Activated T-cell treated with anti-CD3 and anti-CD28 coated beads, Interleukin-2, amount 50 U/mL, for 72 hours (primary cell): ENCODE data around the gene KLF7. TPM values are rescaled to one million over a fixed set of nuclear protein-coding genes. Genes with fewer than 3 reads are reported as not detected.
A peak's percentile ranks its signal among the peaks of the same experiment; 100 is the strongest.

Experiments used
- ATAC-seq, 2 donors: fragments of 150-1000 bp; cut with Tn5 transposase; replicated peaks in 1 of 2; 2 replicates each; pipeline ENCODE4 v1.10.0; 2021; ENCODE audit warnings: moderate library complexity in 2 of 2, mild to moderate bottlenecking in 1 of 2
- DNase-seq, 2 donors: peaks; one replicate each; pipeline ENCODE4 v3.0.0; 2021 to 2022; ENCODE audit warnings: mixed read lengths in 1 of 2
- H3K27ac Mint-ChIP-seq: one replicate; pipeline ENCODE4 v1.8.0; 2022; ENCODE audit warnings: mild to moderate bottlenecking, moderate library complexity, mixed read lengths
- H3K27me3 Mint-ChIP-seq: one replicate; pipeline ENCODE4 v1.8.0; 2022; ENCODE audit warnings: low read depth, mixed read lengths
- H3K36me3 Mint-ChIP-seq, 2 donors: one replicate each; pipeline ENCODE4 v1.8.0; 2022; ENCODE audit warnings: mixed read lengths in 2 of 2, mild to moderate bottlenecking in 1 of 2; ENCODE audit not compliant: insufficient read depth in 2 of 2
- H3K4me1 Mint-ChIP-seq: one replicate; pipeline ENCODE4 v1.8.0; 2022; ENCODE audit warnings: low read depth, mixed read lengths
- H3K4me3 Mint-ChIP-seq, 2 donors: one replicate each; pipeline ENCODE4 v1.8.0; 2022; ENCODE audit warnings: mild to moderate bottlenecking in 2 of 2, mixed read lengths in 2 of 2, moderate library complexity in 2 of 2
- H3K9me3 Mint-ChIP-seq, 2 donors: one replicate each; pipeline ENCODE4 v1.8.0; 2022; ENCODE audit warnings: mixed read lengths in 2 of 2
- total RNA-seq, 2 donors: library from RNA; stranded (reverse); gene quantifications; one replicate each; pipeline ENCODE4 v1.2.3, GENCODE V29; 2022

KLF7 gene
- total RNA-seq, 2 donors from 2014 or later: 31.2 to 43.4 TPM

GRCh38 chr2:207088276-207088675 is 77.5 kb downstream of the KLF7 start:
- Mint-ChIP-seq H3K9me3 (peaks cover 0 to 3% of the 10 kb centered on the region in 2 donors), H3K36me3 (peaks cover 1 to 3% of the 10 kb centered on the region in 2 donors), H3K27me3 (no peaks in the 10 kb centered on the region), H3K27ac (no peak overlapping the region), H3K4me1 (peaks cover 44% of the 10 kb centered on the region), H3K4me3 (no peak overlapping the region)
- DNase-seq (no peak), ATAC-seq (no peak)

DNA sequence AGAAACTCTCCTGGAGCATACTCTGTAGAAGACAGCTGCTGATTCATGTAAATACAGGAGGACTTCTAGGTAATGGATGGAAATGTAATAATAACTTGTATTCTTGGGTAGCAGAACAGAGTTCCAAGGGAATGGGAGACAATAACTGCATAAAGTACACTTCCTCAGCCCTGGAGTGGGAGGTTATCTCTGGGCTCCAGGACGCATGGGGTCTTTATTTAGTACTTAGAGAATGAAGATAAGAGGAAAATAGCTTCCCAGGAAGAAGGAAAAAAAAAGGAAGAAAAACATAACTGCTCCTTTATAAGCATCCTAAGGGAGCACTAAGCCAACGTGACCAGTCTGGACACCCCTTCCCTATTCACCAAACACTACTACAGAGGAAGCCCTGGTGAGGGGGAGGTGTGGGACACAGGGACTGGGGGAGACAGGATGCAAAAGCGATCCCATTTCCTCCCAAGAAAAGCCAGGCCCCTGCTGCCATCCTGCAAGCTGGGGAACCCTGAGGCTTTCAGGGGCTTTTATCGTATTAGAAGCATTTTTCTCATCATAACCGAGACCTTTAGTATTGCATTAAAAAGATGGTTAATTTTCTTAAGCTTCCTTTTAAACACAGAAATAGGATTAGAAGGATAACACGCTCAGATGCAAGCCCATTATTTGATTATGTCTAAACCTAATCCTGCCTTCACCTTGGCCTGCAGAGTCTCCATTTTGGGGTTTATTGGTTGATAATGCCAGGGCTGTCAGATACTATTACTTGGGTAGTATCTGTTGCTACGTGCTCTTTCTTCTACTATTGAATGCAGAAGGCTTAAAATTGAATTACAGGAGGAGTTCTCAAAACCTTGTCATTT is 78.5 kb downstream of the KLF7 start:
- Mint-ChIP-seq H3K36me3 (peaks cover 0 to 2% of the 10 kb centered on the region in 2 donors), H3K27ac (peak overlapping the region; percentile 25), H3K4me3 (no peak overlapping the region)

GRCh38 chr2:207086136-207086535 is 79.6 kb downstream of the KLF7 start:
- peaks cover 32% of the 10 kb centered on the region for H3K4me1 Mint-ChIP-seq
- H3K36me3 Mint-ChIP-seq: no peaks in the 10 kb centered on the region
- H3K9me3 Mint-ChIP-seq: no peaks in the 10 kb centered on the region
- H3K27ac Mint-ChIP-seq: no peak overlapping the region
- H3K4me3 Mint-ChIP-seq: no peak overlapping the region
- H3K27me3 Mint-ChIP-seq: no peaks in the 10 kb centered on the region
- no peak for DNase-seq
- ATAC-seq: no peak

More for the DNA sequence above, 78.5 kb downstream of the KLF7 start:
- peaks cover 0 to 2% of the 10 kb centered on the region in 2 donors for H3K9me3 Mint-ChIP-seq
- DNase-seq: no peak
- H3K27me3 Mint-ChIP-seq: no peaks in the 10 kb centered on the region
- H3K4me1 Mint-ChIP-seq: peaks cover 39% of the 10 kb centered on the region
- no peak for ATAC-seq

GRCh38 chr2:207085110-207085509 is 80.6 kb downstream of the KLF7 start:
- H3K36me3 Mint-ChIP-seq: peaks cover 2 to 5% of the 10 kb centered on the region in 2 donors
- H3K4me3 Mint-ChIP-seq: no peak overlapping the region
- peaks cover 22% of the 10 kb centered on the region for H3K4me1 Mint-ChIP-seq
- no peak for ATAC-seq
- H3K27ac Mint-ChIP-seq: no peak overlapping the region
- H3K27me3 Mint-ChIP-seq: no peaks in the 10 kb centered on the region
- H3K9me3 Mint-ChIP-seq: no peaks in the 10 kb centered on the region
- DNase-seq: no peak

DNA sequence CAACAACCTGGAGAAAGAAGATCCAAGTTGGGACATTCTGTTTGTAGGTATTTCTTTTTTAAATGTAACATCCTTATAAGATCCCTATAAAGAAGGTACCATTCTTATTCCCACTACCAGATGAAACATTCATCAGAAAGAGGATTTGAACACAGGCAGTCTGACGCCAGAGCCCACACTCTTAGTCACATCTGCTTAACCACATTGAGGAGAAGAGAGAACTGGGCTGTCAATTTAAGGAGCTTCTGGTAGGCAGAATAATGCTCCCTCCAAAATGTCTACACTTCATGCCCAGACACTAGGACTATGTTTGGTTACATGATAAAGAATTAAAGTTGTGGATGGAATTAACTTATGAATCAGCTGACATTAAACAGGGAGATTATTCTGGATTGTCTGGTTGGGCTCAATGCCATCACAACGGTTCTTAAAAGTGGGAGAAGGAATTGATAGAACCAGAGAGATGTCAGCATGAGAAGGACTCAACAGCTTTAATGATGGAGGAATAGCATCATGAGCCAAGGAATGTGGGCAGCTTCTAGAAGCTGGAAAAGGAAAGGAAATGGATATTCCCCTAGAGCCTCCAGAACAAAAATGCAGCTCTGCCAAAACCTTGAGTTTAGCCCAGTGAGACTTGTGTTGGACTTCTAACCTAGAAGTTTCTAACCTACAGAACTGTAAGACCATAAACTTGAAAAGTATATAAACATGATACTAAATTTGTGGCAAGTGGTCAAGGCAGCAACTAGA is 82.2 kb downstream of the KLF7 start:
- no peak for DNase-seq
- Mint-ChIP-seq H3K27me3 (no peaks in the 10 kb centered on the region), H3K4me1 (peaks cover 6% of the 10 kb centered on the region), H3K4me3 (no peak overlapping the region), H3K36me3 (peaks cover 7 to 11% of the 10 kb centered on the region in 2 donors), H3K27ac (no peak overlapping the region), H3K9me3 (no peaks in the 10 kb centered on the region)
- no peak for ATAC-seq

DNA sequence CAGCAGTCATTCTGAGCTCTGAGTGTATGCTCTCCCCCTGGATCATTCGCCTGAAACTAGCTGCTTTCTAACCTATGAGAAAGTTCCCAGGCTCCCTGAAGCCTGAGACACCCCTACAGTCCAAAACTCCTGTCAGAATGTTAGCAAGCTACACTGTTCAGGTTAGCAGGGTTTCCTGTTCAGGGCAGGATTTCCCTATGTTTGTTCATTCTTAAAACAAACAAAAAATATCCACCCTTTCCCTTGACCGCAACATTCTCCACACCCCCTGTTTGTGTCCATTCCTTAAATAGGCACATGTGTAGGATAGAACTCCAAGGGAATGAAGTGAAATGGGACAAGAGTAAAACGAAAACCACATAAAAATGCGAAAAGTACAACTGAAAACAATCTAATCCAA is 83.1 kb downstream of the KLF7 start:
- H3K36me3 Mint-ChIP-seq: peaks cover 7 to 11% of the 10 kb centered on the region in 2 donors
- no peak overlapping the region for H3K27ac Mint-ChIP-seq
- no peaks in the 10 kb centered on the region for H3K27me3 Mint-ChIP-seq
- no peaks in the 10 kb centered on the region for H3K9me3 Mint-ChIP-seq
- DNase-seq: no peak
- no peak overlapping the region for H3K4me3 Mint-ChIP-seq
- no peaks in the 10 kb centered on the region for H3K4me1 Mint-ChIP-seq
- ATAC-seq: no peak

DNA sequence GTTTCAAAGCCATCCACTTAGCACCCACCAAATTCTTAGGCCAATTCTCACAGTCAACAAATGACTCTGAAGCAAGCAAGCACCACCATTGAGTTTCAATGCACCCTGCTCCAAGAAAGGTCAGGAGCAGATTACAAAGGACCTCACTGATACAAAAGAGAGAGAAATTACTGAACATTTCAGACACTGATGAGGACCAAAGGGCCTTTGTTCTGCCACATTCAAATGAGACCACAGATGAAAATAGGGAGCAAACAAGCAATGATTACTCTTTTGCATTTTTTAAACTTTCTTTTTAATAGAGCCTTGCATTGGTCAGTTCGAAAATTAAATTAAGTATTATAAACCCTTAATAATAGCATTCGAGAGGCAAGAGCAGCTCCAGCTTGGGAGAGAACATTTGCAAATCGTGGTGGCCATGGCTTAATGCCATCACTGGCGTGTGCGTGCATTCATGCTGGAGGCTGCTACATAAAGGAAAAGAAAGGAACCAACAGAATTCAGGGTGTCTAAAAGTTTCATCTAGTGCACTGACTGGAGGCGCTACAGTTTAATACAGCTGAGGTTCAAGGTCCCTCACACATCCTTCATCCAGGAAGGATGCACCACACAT is 87.5 kb downstream of the KLF7 start:
- H3K4me1 Mint-ChIP-seq: peaks cover 29% of the 10 kb centered on the region
- ATAC-seq (no peak), DNase-seq (no peak)
- H3K9me3 Mint-ChIP-seq: no peaks in the 10 kb centered on the region
- H3K27me3 Mint-ChIP-seq: no peaks in the 10 kb centered on the region
- H3K36me3 Mint-ChIP-seq: peaks cover 7 to 11% of the 10 kb centered on the region in 2 donors
- no peak overlapping the region for H3K27ac Mint-ChIP-seq
- H3K4me3 Mint-ChIP-seq: no peak overlapping the region

DNA sequence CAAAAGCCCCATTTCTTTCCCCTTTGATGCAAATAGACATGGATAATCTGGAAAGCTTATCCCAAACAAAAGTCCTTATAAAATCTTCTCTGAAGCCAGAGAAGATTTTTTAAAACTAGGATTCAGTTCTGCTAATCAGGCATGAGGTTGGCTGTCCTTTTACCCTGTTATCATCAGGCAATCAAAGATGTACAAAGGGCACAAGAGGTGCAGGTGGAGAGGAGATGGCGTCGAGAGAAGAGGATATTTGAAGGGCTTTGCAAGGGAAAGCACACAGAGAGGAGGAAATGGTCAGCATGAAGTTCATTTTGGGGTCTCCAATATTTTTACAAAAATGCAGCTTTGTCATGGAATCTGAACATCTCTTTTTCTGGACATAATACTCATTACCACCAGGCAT is 88.5 kb downstream of the KLF7 start:
- ATAC-seq: no peak

DNA sequence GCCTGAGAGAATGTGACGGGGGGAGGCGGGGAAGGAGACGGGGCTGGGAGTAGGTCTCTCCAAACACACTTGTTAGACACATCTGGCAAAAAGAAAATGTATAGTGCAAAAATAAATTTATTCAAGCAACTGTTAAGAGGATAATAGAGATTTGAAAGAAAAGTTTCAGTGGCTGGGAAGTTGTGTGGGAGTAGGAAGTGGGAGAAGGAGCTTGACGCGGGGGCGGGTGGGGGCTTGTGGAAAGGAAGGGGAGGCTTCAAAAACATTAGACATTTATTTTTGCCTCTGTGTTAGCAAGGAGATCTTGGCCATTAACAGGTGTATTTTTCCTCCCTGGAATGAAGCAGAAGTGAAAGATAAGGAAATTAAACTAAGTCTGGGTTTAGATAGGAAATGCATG is 90.3 kb downstream of the KLF7 start:
- Mint-ChIP-seq H3K36me3 (peaks cover 5% of the 10 kb centered on the region in 2 donors), H3K27ac (peak overlapping the region; percentile 55), H3K27me3 (no peaks in the 10 kb centered on the region), H3K4me1 (peaks cover 41% of the 10 kb centered on the region), H3K9me3 (no peaks in the 10 kb centered on the region), H3K4me3 (no peak overlapping the region)
- ATAC-seq (no peak), DNase-seq (no peak)

More for the DNA sequence above, 88.5 kb downstream of the KLF7 start:
- Mint-ChIP-seq H3K27ac (no peak overlapping the region), H3K9me3 (no peaks in the 10 kb centered on the region), H3K4me3 (no peak overlapping the region), H3K4me1 (peaks cover 40% of the 10 kb centered on the region), H3K27me3 (no peaks in the 10 kb centered on the region), H3K36me3 (peaks cover 7 to 11% of the 10 kb centered on the region in 2 donors)
- DNase-seq: no peak

GRCh38 chr2:207073801-207074678 is 91.7 kb downstream of the KLF7 start:
- H3K4me3 Mint-ChIP-seq: peak overlapping the region; percentile 80 to 86
- H3K27me3 Mint-ChIP-seq: no peaks in the 10 kb centered on the region
- no peaks in the 10 kb centered on the region for H3K36me3 Mint-ChIP-seq
- DNase-seq (peak; percentile 27 to 31), ATAC-seq (peak; percentile 72 to 78)
- peak overlapping the region; percentile 94 for H3K27ac Mint-ChIP-seq
- peaks cover 41% of the 10 kb centered on the region for H3K4me1 Mint-ChIP-seq
- no peaks in the 10 kb centered on the region for H3K9me3 Mint-ChIP-seq

DNA sequence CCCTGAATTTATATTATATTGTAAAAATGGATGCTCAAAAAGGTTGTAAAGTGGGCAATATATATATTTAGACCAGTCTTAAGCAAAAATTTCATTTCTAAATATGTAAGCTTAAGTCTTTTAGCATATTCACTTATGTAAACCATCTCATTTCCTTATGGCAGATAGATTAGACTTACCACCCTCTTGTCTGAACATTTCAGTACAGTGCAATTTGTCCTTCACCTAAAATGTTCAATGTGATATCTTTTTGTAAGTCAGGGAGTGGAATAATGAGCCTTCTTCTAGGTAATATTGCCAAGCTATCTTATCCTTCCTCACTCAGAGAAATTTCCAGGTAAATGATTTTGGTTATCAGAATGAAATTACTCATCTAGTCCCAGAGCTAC is 92.3 kb downstream of the KLF7 start:
- Mint-ChIP-seq H3K4me3 (peak overlapping the region; percentile 80 to 86), H3K9me3 (no peaks in the 10 kb centered on the region), H3K4me1 (peaks cover 41% of the 10 kb centered on the region), H3K36me3 (no peaks in the 10 kb centered on the region), H3K27ac (peak overlapping the region; percentile 94), H3K27me3 (no peaks in the 10 kb centered on the region)
- ATAC-seq: peak; percentile 14 to 25
- no peak for DNase-seq

- peaks cover 45% of the 10 kb centered on the region for H3K4me1 Mint-ChIP-seq
- H3K4me3 Mint-ChIP-seq: no peak overlapping the region
- H3K27ac Mint-ChIP-seq: no peak overlapping the region
- DNase-seq (no peak), ATAC-seq (no peak)
- no peaks in the 10 kb centered on the region for H3K36me3 Mint-ChIP-seq
- H3K9me3 Mint-ChIP-seq: no peaks in the 10 kb centered on the region
- H3K27me3 Mint-ChIP-seq: no peaks in the 10 kb centered on the region
Observed at GRCh38 chr2:207072571-207072970, 93.2 kb downstream of the KLF7 start.
